Liver (tissue), 9 donors: ENCODE results near the gene RASGRP1. TPM values are rescaled to one million over a fixed set of nuclear protein-coding genes. Genes with fewer than 3 reads are reported as not detected.

Experiments used
- DNase-seq: peaks from one replicate; pipeline ENCODE4 v3.0.0-alpha.2; 2017; ENCODE audit warnings: low spot score
- H3K27ac ChIP-seq, 2 donors: one replicate each; pipeline ENCODE4 v1.7.0; 2013; ENCODE audit warnings: inconsistent platforms in 2 of 2, low read length in 2 of 2, control low read depth in 1 of 2, low read depth in 1 of 2, mild to moderate bottlenecking in 1 of 2
- H3K27me3 ChIP-seq, 4 donors: one replicate each; pipeline versions ENCODE4 v1.6.1 to v1.7.0; 2013; ENCODE audit warnings: low read length in 3 of 4, inconsistent platforms in 1 of 4, mild to moderate bottlenecking in 1 of 4, moderate library complexity in 1 of 4; ENCODE audit not compliant: control insufficient read depth in 4 of 4, insufficient read depth in 4 of 4
- H3K36me3 ChIP-seq, 4 donors: one replicate each; pipeline versions ENCODE4 v1.6.1 to v1.7.0; 2013; ENCODE audit warnings: low read length in 3 of 4, mild to moderate bottlenecking in 3 of 4, low read depth in 1 of 4, moderate library complexity in 1 of 4; ENCODE audit not compliant: control insufficient read depth in 4 of 4, insufficient read depth in 3 of 4
- H3K4me1 ChIP-seq, 4 donors: one replicate each; pipeline versions ENCODE4 v1.6.1 to v1.7.0; 2013; ENCODE audit warnings: low read length in 3 of 4, mild to moderate bottlenecking in 3 of 4, moderate library complexity in 1 of 4; ENCODE audit not compliant: control insufficient read depth in 4 of 4, insufficient read depth in 4 of 4
- H3K4me3 ChIP-seq, 3 donors: one replicate each; pipeline versions ENCODE4 v1.6.1 to v1.7.0; 2013; ENCODE audit warnings: low read length in 3 of 3, control low read depth in 1 of 3, low read depth in 1 of 3, mild to moderate bottlenecking in 1 of 3
- H3K9ac ChIP-seq, 2 donors: one replicate each; pipeline ENCODE4 v1.7.0; 2013; ENCODE audit warnings: low read length in 2 of 2, mild to moderate bottlenecking in 2 of 2, moderate library complexity in 2 of 2, control low read depth in 1 of 2, low read depth in 1 of 2
- H3K9me3 ChIP-seq, 4 donors: one replicate each; pipeline versions ENCODE4 v1.6.1 to v1.7.0; 2013; ENCODE audit warnings: low read length in 3 of 4; ENCODE audit not compliant: control insufficient read depth in 4 of 4
- ATF3 ChIP-seq: IDR thresholded peaks from 2 replicates; pipeline ENCODE4 v1.6.1; 2016; ENCODE audit warnings: antibody characterized with exemption
- CTCF ChIP-seq: fragments of 150-350 bp; IDR thresholded peaks from 2 replicates; pipeline ENCODE4 v1.5.1; 2017; ENCODE audit warnings: improper control_type of control experiment, low read depth, low read length; ENCODE audit not compliant: missing input control
- FOXA2 ChIP-seq: IDR thresholded peaks from 2 replicates; pipeline ENCODE4 v1.6.1; 2016; ENCODE audit warnings: antibody characterized with exemption
- GABPA ChIP-seq, 2 donors: IDR thresholded peaks in 1 of 2; conservative IDR thresholded peaks in 1 of 2; 2 replicates each; pipeline ENCODE4 v1.6.1; 2016; ENCODE audit warnings: antibody characterized with exemption in 2 of 2, mild to moderate bottlenecking in 1 of 2, moderate library complexity in 1 of 2
- HNF4A ChIP-seq, 2 donors: conservative IDR thresholded peaks; 2 replicates each; pipeline ENCODE4 v1.6.1; 2016; ENCODE audit warnings: antibody characterized with exemption in 2 of 2, mild to moderate bottlenecking in 2 of 2
- HNF4G ChIP-seq: IDR thresholded peaks from 2 replicates; pipeline ENCODE4 v1.6.1; 2016; ENCODE audit warnings: antibody characterized with exemption
- JUND ChIP-seq, 2 donors: IDR thresholded peaks; 2 replicates each; pipeline ENCODE4 v1.6.1; 2016; ENCODE audit warnings: antibody characterized with exemption in 2 of 2
- RAD21 ChIP-seq, 2 donors: IDR thresholded peaks; 2 replicates each; pipeline ENCODE4 v1.6.1; 2016; ENCODE audit warnings: antibody characterized with exemption in 2 of 2, mild to moderate bottlenecking in 2 of 2
- SP1 ChIP-seq: IDR thresholded peaks from 2 replicates; pipeline ENCODE4 v1.6.1; 2018; ENCODE audit warnings: antibody characterized with exemption, mild to moderate bottlenecking
- TAF1 ChIP-seq: conservative IDR thresholded peaks from 2 replicates; pipeline ENCODE4 v1.6.1; 2016; ENCODE audit warnings: antibody characterized with exemption, mild to moderate bottlenecking
- YY1 ChIP-seq: IDR thresholded peaks from 2 replicates; pipeline ENCODE4 v1.6.1; 2016; ENCODE audit warnings: antibody characterized with exemption, mild to moderate bottlenecking
- WGBS: extraction: QIAGEN DNeasy Blood & Tissue Kit; methylation state at CpG from one replicate; pipeline ENCODE4 v1.1.7; 2013; 5-methylcytosine and 5-hydroxymethylcytosine counted together
- polyA plus RNA-seq, 2 donors: library from polyadenylated mRNA; stranded (reverse) in 1 of 2; unstranded in 1 of 2; fragments of 200-250 nt in 1 of 2; fragments of >200 nt in 1 of 2; fragmentation: Nextera tagmentation in 1 of 2; extraction: Ambion mirVana in 1 of 2; gene quantifications; one replicate each; pipeline versions ENCODE4 v1.2.1 to v1.2.3, GENCODE V29; 2013 to 2015
- total RNA-seq, 2 donors: library from RNA; depleted of rRNA; stranded (reverse); fragments of >200 nt; gene quantifications; one replicate each; pipeline ENCODE4 v1.2.3, GENCODE V29; 2014
- TF ChIP-seq, protein P1 (sequence below): IDR thresholded peaks from 2 replicates; pipeline ENCODE4 v1.6.1; 2016; ENCODE audit warnings: antibody characterized with exemption, mild to moderate bottlenecking
- TF ChIP-seq, protein P2 (sequence below): IDR thresholded peaks from 2 replicates; pipeline ENCODE4 v1.6.1; 2016; ENCODE audit warnings: antibody characterized with exemption
- TF ChIP-seq, protein P3 (sequence below): IDR thresholded peaks from 2 replicates; pipeline ENCODE4 v1.6.1; 2016; ENCODE audit warnings: antibody characterized with exemption
- donor health status: healthy.
- donor health status: healthy.
- donor health status: healthy.
- donor health status: healthy.
- donor health status: healthy.

Gene RASGRP1
- total and polyA plus RNA-seq, 4 donors: 0.17 to 0.75 (median 0.47) TPM

DNA sequence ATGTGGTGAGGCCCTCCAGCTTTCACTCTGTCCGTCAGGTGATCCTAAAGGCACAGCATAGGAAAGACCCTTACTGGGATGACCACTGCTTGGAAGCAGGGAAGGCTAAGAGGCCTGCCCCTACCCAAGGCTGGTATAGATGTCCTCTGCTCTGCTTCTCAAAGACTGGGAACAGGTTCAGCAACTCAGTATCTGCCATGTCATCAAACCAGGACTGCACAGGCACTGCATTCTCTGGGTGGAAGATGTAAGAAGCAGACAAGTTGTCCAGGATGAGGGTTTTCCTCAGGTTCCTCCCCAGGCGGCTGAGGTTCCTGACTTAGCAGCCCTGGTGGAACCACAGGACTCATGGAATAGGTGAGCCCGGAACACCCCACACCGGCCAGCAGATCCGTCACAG is 106.0 kb downstream of the RASGRP1 start:
- no peak overlapping the region for H3K9ac ChIP-seq
- H3K4me1 ChIP-seq: peaks cover 5 to 14% (median 10%) of the 10 kb centered on the region in 4 donors
- WGBS: 98% methylated on average over 5 of the region's 5 CpGs
- TF ChIP-seq, protein P1, sequence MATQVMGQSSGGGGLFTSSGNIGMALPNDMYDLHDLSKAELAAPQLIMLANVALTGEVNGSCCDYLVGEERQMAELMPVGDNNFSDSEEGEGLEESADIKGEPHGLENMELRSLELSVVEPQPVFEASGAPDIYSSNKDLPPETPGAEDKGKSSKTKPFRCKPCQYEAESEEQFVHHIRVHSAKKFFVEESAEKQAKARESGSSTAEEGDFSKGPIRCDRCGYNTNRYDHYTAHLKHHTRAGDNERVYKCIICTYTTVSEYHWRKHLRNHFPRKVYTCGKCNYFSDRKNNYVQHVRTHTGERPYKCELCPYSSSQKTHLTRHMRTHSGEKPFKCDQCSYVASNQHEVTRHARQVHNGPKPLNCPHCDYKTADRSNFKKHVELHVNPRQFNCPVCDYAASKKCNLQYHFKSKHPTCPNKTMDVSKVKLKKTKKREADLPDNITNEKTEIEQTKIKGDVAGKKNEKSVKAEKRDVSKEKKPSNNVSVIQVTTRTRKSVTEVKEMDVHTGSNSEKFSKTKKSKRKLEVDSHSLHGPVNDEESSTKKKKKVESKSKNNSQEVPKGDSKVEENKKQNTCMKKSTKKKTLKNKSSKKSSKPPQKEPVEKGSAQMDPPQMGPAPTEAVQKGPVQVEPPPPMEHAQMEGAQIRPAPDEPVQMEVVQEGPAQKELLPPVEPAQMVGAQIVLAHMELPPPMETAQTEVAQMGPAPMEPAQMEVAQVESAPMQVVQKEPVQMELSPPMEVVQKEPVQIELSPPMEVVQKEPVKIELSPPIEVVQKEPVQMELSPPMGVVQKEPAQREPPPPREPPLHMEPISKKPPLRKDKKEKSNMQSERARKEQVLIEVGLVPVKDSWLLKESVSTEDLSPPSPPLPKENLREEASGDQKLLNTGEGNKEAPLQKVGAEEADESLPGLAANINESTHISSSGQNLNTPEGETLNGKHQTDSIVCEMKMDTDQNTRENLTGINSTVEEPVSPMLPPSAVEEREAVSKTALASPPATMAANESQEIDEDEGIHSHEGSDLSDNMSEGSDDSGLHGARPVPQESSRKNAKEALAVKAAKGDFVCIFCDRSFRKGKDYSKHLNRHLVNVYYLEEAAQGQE: no peak
- TF ChIP-seq ATF3 (no peak), GABPA (IDR thresholded peaks at IDR 0.05 in 1 of 2, conservative IDR thresholded peaks at IDR 0.05 in 1 of 2) (no peak), JUND (IDR thresholded peaks at IDR 0.05) (no peak)
- no peaks in the 10 kb centered on the region for H3K27me3 ChIP-seq
- no peak for DNase-seq
- no peak overlapping the region for H3K4me3 ChIP-seq
- no peaks in the 10 kb centered on the region for H3K36me3 ChIP-seq
- no peak overlapping the region for H3K27ac ChIP-seq
- H3K9me3 ChIP-seq: no peaks in the 10 kb centered on the region

GRCh38 chr15:38455092-38455491 is 109.5 kb downstream of the RASGRP1 start:
- Histone ChIP-seq H3K4me3 (peak overlapping the region; percentile 77 to 97 (median 86)), H3K4me1 (peaks cover 2 to 12% (median 11%) of the 10 kb centered on the region in 4 donors), H3K27ac (peak overlapping the region in 1 of 2 donors; percentile 90), H3K36me3 (no peaks in the 10 kb centered on the region), H3K9me3 (no peaks in the 10 kb centered on the region), H3K27me3 (no peaks in the 10 kb centered on the region), H3K9ac (peak overlapping the region in 1 of 2 donors; percentile 86)
- no peak for DNase-seq
- TF ChIP-seq SP1 (no peak), HNF4G (no peak), FOXA2 (no peak), TAF1 (no peak), CTCF (no peak), HNF4A (conservative IDR thresholded peaks at IDR 0.05) (no peak), JUND (IDR thresholded peaks at IDR 0.05) (no peak), YY1 (no peak), RAD21 (IDR thresholded peaks at IDR 0.05) (no peak)
- TF ChIP-seq, protein P2, sequence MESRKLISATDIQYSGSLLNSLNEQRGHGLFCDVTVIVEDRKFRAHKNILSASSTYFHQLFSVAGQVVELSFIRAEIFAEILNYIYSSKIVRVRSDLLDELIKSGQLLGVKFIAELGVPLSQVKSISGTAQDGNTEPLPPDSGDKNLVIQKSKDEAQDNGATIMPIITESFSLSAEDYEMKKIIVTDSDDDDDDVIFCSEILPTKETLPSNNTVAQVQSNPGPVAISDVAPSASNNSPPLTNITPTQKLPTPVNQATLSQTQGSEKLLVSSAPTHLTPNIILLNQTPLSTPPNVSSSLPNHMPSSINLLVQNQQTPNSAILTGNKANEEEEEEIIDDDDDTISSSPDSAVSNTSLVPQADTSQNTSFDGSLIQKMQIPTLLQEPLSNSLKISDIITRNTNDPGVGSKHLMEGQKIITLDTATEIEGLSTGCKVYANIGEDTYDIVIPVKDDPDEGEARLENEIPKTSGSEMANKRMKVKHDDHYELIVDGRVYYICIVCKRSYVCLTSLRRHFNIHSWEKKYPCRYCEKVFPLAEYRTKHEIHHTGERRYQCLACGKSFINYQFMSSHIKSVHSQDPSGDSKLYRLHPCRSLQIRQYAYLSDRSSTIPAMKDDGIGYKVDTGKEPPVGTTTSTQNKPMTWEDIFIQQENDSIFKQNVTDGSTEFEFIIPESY: no peak
- TF ChIP-seq, protein P3, sequence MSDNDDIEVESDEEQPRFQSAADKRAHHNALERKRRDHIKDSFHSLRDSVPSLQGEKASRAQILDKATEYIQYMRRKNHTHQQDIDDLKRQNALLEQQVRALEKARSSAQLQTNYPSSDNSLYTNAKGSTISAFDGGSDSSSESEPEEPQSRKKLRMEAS: no peak
- 5% methylated on average over 4 of the region's 4 CpGs for WGBS
